ENCODE data around the gene ZNG1C. TPM values are rescaled to one million over a fixed set of nuclear protein-coding genes. Genes with fewer than 3 reads are reported as not detected.

ZNG1C gene
- total RNA-seq, 2 experiments from 2014 or later, result 33.0 to 37.3 TPM

Other genes with a start within 250 kb of the ZNG1C start
- gene FOXD4L3, start 60.9 kb downstream of the ZNG1C start, total RNA-seq, result not detected
- gene PGM5, start 114.6 kb downstream of the ZNG1C start, total RNA-seq, result not detected